AG04449 (cell line): ENCODE measurements around the gene TMEM169.
A peak's percentile ranks its signal among the peaks of the same experiment; 100 is the strongest.

Source experiments
- CTCF ChIA-PET: fragments of 350-600 bp; formaldehyde crosslinking; extraction: SDS; loops from one replicate; lab custom pipeline; 2021; ENCODE audit warnings: antibody characterized with exemption; lab: Yijun Ruan, JAX
- POLR2A ChIA-PET: fragments of 400-600, 350-600 bp; formaldehyde crosslinking; extraction: SDS; loops from one replicate; lab custom pipeline; 2020; ENCODE audit warnings: antibody characterized with exemption, inconsistent platforms; lab: Yijun Ruan, JAX
- DNase-seq: peaks from one replicate; pipeline ENCODE4 v3.0.0-alpha.2; 2010; ENCODE audit warnings: low read depth, low spot score
- H3K4me3 ChIP-seq: 2 replicates; pipeline ENCODE4 v1.5.1; 2011; ENCODE audit warnings: low read depth, mild to moderate bottlenecking, control low read depth, low read length
- CTCF ChIP-seq: IDR thresholded peaks from one replicate; pipeline ENCODE4 v1.5.1; 2011; ENCODE audit warnings: mild to moderate bottlenecking, moderate library complexity, low read length, control low read depth, inconsistent platforms; ENCODE audit not compliant: insufficient read depth; ENCODE audit errors: missing control alignments

The TMEM169 gene

GRCh38 chr2:216108967-216109921, 27.5 kb downstream of the TMEM169 start, which contains the start of gene XRCC5:
Gene XRCC5, plus strand, starts transcription at chr2:216109348. Its CDS starts 89 bp downstream, at chr2:216109437.
- peak; percentile 76 for DNase-seq
- CTCF ChIA-PET: interaction anchor here (0.7 to 7.3 kb wide), 23 partner anchors 8 to 693 kb away, joined by 3 to 64 read pairs (median 5); no protein-coding TSS in a partner anchor
- POLR2A ChIA-PET: interaction anchor here (0.7 to 2.1 kb wide), 2 partner anchors 17 to 32 kb away, joined by 5 read pairs; no protein-coding TSS in a partner anchor
- no peak for TF ChIP-seq CTCF
- peak within 1 kb of the TSS; percentile 94 for H3K4me3 ChIP-seq

DNA sequence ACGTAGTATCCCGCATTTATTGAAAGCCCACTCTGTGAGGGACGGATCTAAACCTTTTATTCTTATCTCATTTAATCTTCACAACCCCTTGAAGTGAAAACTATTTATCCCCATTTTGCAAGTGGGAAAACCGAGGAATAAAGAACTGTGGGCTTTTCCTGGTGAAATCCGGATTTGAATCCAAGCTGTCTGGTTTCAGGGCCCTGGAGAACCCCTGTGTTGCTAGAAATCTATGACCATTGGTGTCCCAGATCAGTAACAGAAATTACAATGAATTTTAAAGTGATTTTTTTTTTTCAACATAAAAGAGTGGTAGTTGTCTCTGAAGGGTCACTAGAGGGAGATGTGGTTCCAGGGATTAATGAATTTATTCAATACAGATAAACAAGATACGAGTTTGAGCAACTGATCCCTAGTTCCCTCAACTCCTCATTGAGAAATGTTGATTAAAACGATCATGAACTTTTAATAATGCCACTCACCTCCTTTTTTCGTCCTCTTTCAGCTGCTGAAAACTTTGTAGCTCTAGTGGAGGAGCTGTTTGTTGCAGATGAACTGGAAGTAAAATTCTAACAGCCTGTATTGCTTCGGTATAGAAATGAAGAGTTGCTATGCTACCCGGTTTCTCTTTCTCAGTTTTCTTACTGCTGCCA, 28.4 kb downstream of the TMEM169 start:
- peak overlapping the region; percentile 94 for H3K4me3 ChIP-seq
- CTCF ChIA-PET: interaction anchor here (0.6 to 7.3 kb wide), 29 partner anchors 10 to 694 kb away, joined by 3 to 64 read pairs (median 4); no protein-coding TSS in a partner anchor
- peak; percentile 3 for TF ChIP-seq CTCF
- no peak for DNase-seq
- POLR2A ChIA-PET: interaction anchor here (0.7 to 2.1 kb wide), 2 partner anchors 18 to 31 kb away, joined by 5 read pairs; no protein-coding TSS in a partner anchor

DNA sequence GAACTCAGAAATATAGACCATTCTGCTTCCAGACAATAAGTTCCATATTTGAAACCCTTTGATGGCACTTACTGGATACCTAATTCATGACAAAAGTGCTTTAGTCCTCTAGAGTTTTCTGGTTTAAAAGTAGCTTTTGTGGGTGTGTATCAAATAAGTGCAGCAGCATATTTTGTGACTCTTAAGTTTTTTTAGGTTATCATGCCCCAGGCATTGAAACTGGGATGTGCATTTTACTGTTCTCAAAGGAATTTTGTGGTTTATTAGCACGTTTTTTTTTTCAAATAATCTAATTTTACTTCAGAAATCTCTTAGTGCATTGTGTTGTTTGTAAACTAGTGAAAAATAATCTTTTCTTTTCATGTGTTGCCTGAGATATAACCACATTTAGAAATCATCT, 28.9 kb downstream of the TMEM169 start:
- DNase-seq: no peak
- ChIA-PET POLR2A (interaction anchor here (2.1 kb wide), 1 partner anchor 30 kb away, joined by 5 read pairs; no protein-coding TSS in a partner anchor), CTCF (interaction anchor here (0.6 to 7.3 kb wide), 21 partner anchors 9 to 556 kb away, joined by 3 to 64 read pairs (median 4); partner anchors contain the start of gene SMARCAL1)
- peak overlapping the region; percentile 94 for H3K4me3 ChIP-seq
- no peak for TF ChIP-seq CTCF

- no peak for TF ChIP-seq CTCF
- no peak overlapping the region for H3K4me3 ChIP-seq
- DNase-seq: no peak
- CTCF ChIA-PET: interaction anchor here (0.9 to 7.3 kb wide), 11 partner anchors 14 to 556 kb away, joined by 3 to 64 read pairs (median 10); partner anchors contain the start of gene SMARCAL1
- POLR2A ChIA-PET: no interaction called here
Measured at GRCh38 chr2:216111122-216111521, 29.4 kb downstream of the TMEM169 start.

DNA sequence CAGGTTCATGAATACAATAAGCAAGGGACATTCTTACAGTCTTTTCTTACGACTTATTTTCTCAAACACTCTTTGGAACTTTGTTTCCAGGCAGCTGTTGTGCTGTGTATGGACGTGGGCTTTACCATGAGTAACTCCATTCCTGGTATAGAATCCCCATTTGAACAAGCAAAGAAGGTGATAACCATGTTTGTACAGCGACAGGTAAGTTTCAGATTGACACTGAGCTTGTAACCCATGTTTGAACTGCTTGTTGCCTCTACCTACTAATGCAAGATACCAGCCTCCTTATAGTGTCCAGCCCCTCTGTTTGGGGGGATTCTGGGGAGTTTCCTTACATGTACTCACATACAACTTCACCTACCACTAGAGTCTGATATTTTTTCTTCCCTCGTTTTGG, 31.2 kb downstream of the TMEM169 start:
- H3K4me3 ChIP-seq: no peak overlapping the region
- no peak for TF ChIP-seq CTCF
- no peak for DNase-seq
- CTCF ChIA-PET: interaction anchor here (0.7 to 7.3 kb wide), 10 partner anchors 12 to 554 kb away, joined by 3 to 64 read pairs (median 4); no protein-coding TSS in a partner anchor
- POLR2A ChIA-PET: no interaction called here
